K562 (cell line): Measurements from ENCODE around the gene PACS1. TPM values are rescaled to one million over a fixed set of nuclear protein-coding genes. Genes with fewer than 3 reads are reported as not detected.
A peak's percentile ranks its signal among the peaks of the same experiment; 100 is the strongest.

ENCODE experiments used
- ATAC-seq: fragments of 200-7000 bp; cut with Tn5 transposase; 3 replicates; pipeline ENCODE4 v1.9.1; 2020; ENCODE audit warnings: moderate library complexity
- BruUV-seq: library from RNA; stranded (reverse); fragments of 400-500 nt; replicated peaks from 2 replicates; lab custom pipeline; 2021; lab: Mats Ljungman, UMichigan
- CTCF ChIA-PET: fragments of 300-600 bp; formaldehyde crosslinking; extraction: SDS; loops from one replicate; lab custom pipeline; 2021; ENCODE audit warnings: low intra/inter-chr PET ratio; lab: Yijun Ruan, JAX
- POLR2A ChIA-PET: fragments of 300-600, 350-650 bp; sonication (Branson Sonifier 250); formaldehyde crosslinking; extraction: SDS; loops from one replicate; lab custom pipeline; 2021; ENCODE audit warnings: antibody characterized with exemption, inconsistent platforms; lab: Yijun Ruan, JAX
- DNase-seq, 4 experiments: peaks; one replicate each; pipeline versions ENCODE4 v3.0.0 to v3.0.0-alpha.2; 2011 to 2018; ENCODE audit warnings: low spot score in 3 of 4, mixed read lengths in 3 of 4; ENCODE audit errors: extremely low read depth in 1 of 4
- FAIRE-seq: peaks from 2 replicates; lab custom pipeline; 2011; peaks lifted over from hg19 to GRCh38; lab: Jason Lieb, UNC
- H2AFZ ChIP-seq: 2 replicates; pipeline ENCODE4 v1.6.0; 2011; ENCODE audit warnings: low read depth, low read length, control low read depth, inconsistent platforms
- H3K27ac ChIP-seq: fragments of 200-600 bp; 3 replicates; pipeline ENCODE4 v1.8.0; 2011; ENCODE audit warnings: low read depth, mild to moderate bottlenecking, control low read depth, inconsistent platforms, low read length, moderate library complexity, mixed read lengths; ENCODE audit errors: extremely low read depth
- H3K27me3 ChIP-seq, 2 experiments: fragments of 300-600 bp in 1 of 2; 2 replicates in 1 of 2; 3 replicates in 1 of 2; pipeline versions ENCODE4 v1.6.0 to v1.8.0; 2011; ENCODE audit warnings: inconsistent platforms in 2 of 2, low read length in 2 of 2, mild to moderate bottlenecking in 1 of 2, mixed read lengths in 1 of 2, moderate library complexity in 1 of 2; ENCODE audit not compliant: control insufficient read depth in 2 of 2, insufficient read depth in 2 of 2
- H3K36me3 ChIP-seq: fragments of 300-600 bp; 3 replicates; pipeline ENCODE4 v1.8.0; 2011; ENCODE audit warnings: mild to moderate bottlenecking, low read length, inconsistent platforms; ENCODE audit not compliant: control insufficient read depth, insufficient read depth
- H3K4me1 ChIP-seq, 2 experiments: fragments of 200-600 bp in 1 of 2; replicated peaks in 1 of 2; 2 replicates in 1 of 2; 3 replicates in 1 of 2; pipeline versions ENCODE4 v1.5.1 to v1.8.0; 2011; ENCODE audit warnings: inconsistent platforms in 2 of 2, low read length in 2 of 2, mild to moderate bottlenecking in 1 of 2, mixed read lengths in 1 of 2, moderate library complexity in 1 of 2; ENCODE audit not compliant: control insufficient read depth in 2 of 2, insufficient read depth in 2 of 2
- H3K4me2 ChIP-seq: 2 replicates; pipeline ENCODE4 v1.6.1; 2011; ENCODE audit warnings: low read length, control low read depth, inconsistent platforms, mixed read lengths; ENCODE audit not compliant: insufficient read depth
- H3K4me3 ChIP-seq: fragments of 200-600 bp; sonication (generic), shearing (Covaris generic); 2 replicates; pipeline ENCODE4 v1.5.1; 2016; ENCODE audit warnings: control low read depth, inconsistent platforms
- H3K79me2 ChIP-seq: fragments of 200-600 bp; 3 replicates; pipeline ENCODE4 v1.8.0; 2011; ENCODE audit warnings: low read length, inconsistent platforms; ENCODE audit not compliant: control insufficient read depth, insufficient read depth
- H3K9ac ChIP-seq, 2 experiments: 2 replicates each; pipeline versions ENCODE4 v1.6.0 to v1.6.1; 2011; ENCODE audit warnings: low read depth in 2 of 2, low read length in 2 of 2, control low read depth in 1 of 2, inconsistent platforms in 1 of 2, mild to moderate bottlenecking in 1 of 2, mixed read lengths in 1 of 2; ENCODE audit not compliant: insufficient read depth in 1 of 2
- H3K9me1 ChIP-seq: one replicate; pipeline ENCODE4 v1.6.0; 2011; ENCODE audit warnings: inconsistent platforms, mild to moderate bottlenecking, low read length, moderate library complexity; ENCODE audit not compliant: control insufficient read depth, insufficient read depth
- H3K9me3 ChIP-seq: replicated peaks from 2 replicates; pipeline ENCODE4 v1.5.1; 2011; ENCODE audit warnings: low read depth, low read length, inconsistent platforms; ENCODE audit not compliant: control insufficient read depth, insufficient read depth
- H4K20me1 ChIP-seq: replicated peaks from 2 replicates; pipeline ENCODE4 v1.6.1; 2011; ENCODE audit warnings: low read length, inconsistent platforms, mixed read lengths; ENCODE audit not compliant: control insufficient read depth, insufficient read depth
- POLR2G ChIP-seq: fragments of 200-400 bp; formaldehyde crosslinking; IDR thresholded peaks from 2 replicates; pipeline ENCODE4 v1.6.1; 2017; ENCODE audit warnings: low read depth, mild to moderate bottlenecking, antibody characterized with exemption, low read length, moderate library complexity
- SRSF1 ChIP-seq: fragments of 200-400 bp; formaldehyde crosslinking; IDR thresholded peaks from 2 replicates; pipeline ENCODE4 v1.6.1; 2017; ENCODE audit warnings: mild to moderate bottlenecking, low read depth, low read length, moderate library complexity
- THAP12 ChIP-seq: fragments of 250-450 bp; sonication (Bioruptor Pico); IDR thresholded peaks from 2 replicates; pipeline ENCODE4 v1.9.0; 2021; ENCODE audit warnings: mild to moderate bottlenecking, inconsistent platforms
- WGBS: fragments of 100-300 bp; shearing (Covaris generic); methylation state at CpG from one replicate; pipeline ENCODE4 v1.1.6; 2016; ENCODE audit warnings: low coverage, mixed read lengths; ENCODE audit not compliant: insufficient coverage; ENCODE audit errors: missing lambda C conversion rate; 5-methylcytosine and 5-hydroxymethylcytosine counted together
- in situ Hi-C: fragments of 300-500 bp; cut with MboI; formaldehyde crosslinking; loops from 4 replicates; pipeline ENCODE4 v1.15.0; 2018; ENCODE audit warnings: inconsistent platforms, mixed read lengths
- intact Hi-C: fragments of 100-400 bp; cut with micrococcal nuclease; formaldehyde crosslinking; loops from 2 replicates; pipeline ENCODE4 v1.14.2; 2022
- polyA plus RNA-seq, 8 experiments: library from polyadenylated mRNA; depleted of rRNA in 4 of 8; stranded (reverse) in 5 of 8; unstranded in 3 of 8; fragments of >200 nt; fragmentation: Nextera tagmentation in 2 of 8; fragmentation: Illumina TruSeq in 1 of 8; extraction: Ambion mirVana in 2 of 8; extraction: Trizol in 1 of 8; gene quantifications; 2 replicates each; pipeline versions ENCODE4 v1.2.1 to v1.2.3, GENCODE V29; 2011 to 2014; ENCODE audit warnings: inconsistent platforms in 1 of 8, missing spikeins in 1 of 8
- total RNA-seq, 7 experiments: library from RNA; depleted of rRNA in 6 of 7; stranded (reverse); fragments of >200 nt in 6 of 7; fragmentation: Illumina TruSeq in 2 of 7; extraction: Trizol in 2 of 7; gene quantifications; 2 replicates each; pipeline versions ENCODE4 v1.2.1 to v1.2.3, GENCODE V29; 2011 to 2021; ENCODE audit warnings: low replicate concordance in 1 of 7

The PACS1 gene
- total and polyA plus RNA-seq, 9 of the 15 experiments (the other 6 are each of a cell fraction or from before 2014, with no cell fraction given): 0.34 to 28.1 (median 8.5) TPM

- H3K4me3 ChIP-seq: no peak overlapping the region
- H3K4me2 ChIP-seq: no peak overlapping the region
- H3K9ac ChIP-seq: 0 out of 4 replicates have a peak overlapping the region, but pooled peaks of 1 of the 2 experiments have one; percentile 36
- in situ Hi-C loops (no loop called here), intact Hi-C loops (no loop called here)
- H3K27ac ChIP-seq: no peak overlapping the region
- H3K4me1 ChIP-seq: peaks cover 0 to 6% of the 10 kb centered on the region in 2 experiments; a peak in 1 of 5 replicates
- WGBS: 76% methylated on average over 14 of the region's 14 CpGs
- H3K9me1 ChIP-seq: no peaks in the 10 kb centered on the region
- peaks cover 19% of the 10 kb centered on the region; the same call in 1 of the 3 replicates for H3K36me3 ChIP-seq
- H3K79me2 ChIP-seq: no peaks in the 10 kb centered on the region
- 0 out of 2 replicates have a peak, but pooled peaks have one; percentile 26 for TF ChIP-seq POLR2G
- TF ChIP-seq SRSF1: no peak
- TF ChIP-seq THAP12: no peak
- BruUV-seq: no TSS peak
- no peaks in the 10 kb centered on the region for H3K9me3 ChIP-seq
- H4K20me1 ChIP-seq: peaks cover 5% of the 10 kb centered on the region; the same call in 1 of the 2 replicates
- ChIA-PET CTCF (no interaction called here), POLR2A (interaction anchor here (0.5 to 1.0 kb wide), 3 partner anchors 47 to 817 kb away, joined by 3 to 4 read pairs (median 3); partner anchors contain the start of gene YIF1A)
- DNase-seq: no peak
- no peak for ATAC-seq
- H2AFZ ChIP-seq: no peak overlapping the region
- no peaks in the 10 kb centered on the region for H3K27me3 ChIP-seq
- no peak for FAIRE-seq
Observed at GRCh38 chr11:66242095-66242765, 172.2 kb downstream of the PACS1 start.
